GM06990 (cell line): ENCODE results near the gene CERS6.
A peak's percentile ranks its signal among the peaks of the same experiment; 100 is the strongest.

Source experiments
- DNase-seq: peaks from one replicate; pipeline ENCODE4 v3.0.0-alpha.2; 2011; ENCODE audit not compliant: insufficient read length; ENCODE audit errors: extremely low read depth
- H3K27me3 ChIP-seq: replicated peaks from 2 replicates; pipeline ENCODE4 v1.6.0; 2011; ENCODE audit warnings: low read length; ENCODE audit not compliant: control insufficient read depth, insufficient read depth
- H3K36me3 ChIP-seq: 2 replicates; pipeline ENCODE4 v1.5.1; 2011; ENCODE audit warnings: low read length; ENCODE audit not compliant: control insufficient read depth, insufficient read depth
- H3K4me3 ChIP-seq: replicated peaks from 2 replicates; pipeline ENCODE4 v1.5.1; 2011; ENCODE audit warnings: low read depth, mild to moderate bottlenecking, control low read depth, low read length
- CTCF ChIP-seq: IDR thresholded peaks from 2 replicates; pipeline ENCODE4 v1.5.1; 2011; ENCODE audit warnings: low read length, control low read depth, mild to moderate bottlenecking, inconsistent platforms; ENCODE audit not compliant: insufficient read depth, poor library complexity, severe bottlenecking

CERS6 gene

GRCh38 chr2:168770796-168771195 lies 314.7 kb downstream of the CERS6 start:
- no peak overlapping the region for H3K4me3 ChIP-seq
- no peak for TF ChIP-seq CTCF
- DNase-seq = no peak
- H3K36me3 ChIP-seq = no peaks in the 10 kb centered on the region
- no peaks in the 10 kb centered on the region for H3K27me3 ChIP-seq

GRCh38 chr2:168772704-168773103 lies 316.6 kb downstream of the CERS6 start:
- TF ChIP-seq CTCF = no peak
- no peaks in the 10 kb centered on the region for H3K36me3 ChIP-seq
- no peaks in the 10 kb centered on the region for H3K27me3 ChIP-seq
- no peak overlapping the region for H3K4me3 ChIP-seq
- no peak for DNase-seq

GRCh38 chr2:168773128-168773527 lies 317.1 kb downstream of the CERS6 start:
- no peak for TF ChIP-seq CTCF
- no peak overlapping the region for H3K4me3 ChIP-seq
- H3K36me3 ChIP-seq = no peaks in the 10 kb centered on the region
- no peaks in the 10 kb centered on the region for H3K27me3 ChIP-seq
- DNase-seq = no peak

- no peak overlapping the region for H3K4me3 ChIP-seq
- H3K27me3 ChIP-seq = no peaks in the 10 kb centered on the region
- no peaks in the 10 kb centered on the region for H3K36me3 ChIP-seq
- TF ChIP-seq CTCF = peak; percentile 87
- no peak for DNase-seq
Measured at GRCh38 chr2:168773719-168774521, 317.8 kb downstream of the CERS6 start.

- DNase-seq = no peak
- Histone ChIP-seq H3K36me3 (no peaks in the 10 kb centered on the region), H3K27me3 (no peaks in the 10 kb centered on the region), H3K4me3 (no peak overlapping the region)
- TF ChIP-seq CTCF = no peak
Measured at GRCh38 chr2:168775837-168776236, 319.8 kb downstream of the CERS6 start.

- no peaks in the 10 kb centered on the region for H3K27me3 ChIP-seq
- DNase-seq = no peak
- H3K4me3 ChIP-seq = no peak overlapping the region
- no peaks in the 10 kb centered on the region for H3K36me3 ChIP-seq
- no peak for TF ChIP-seq CTCF
Measured at GRCh38 chr2:168780669-168781071, 324.6 kb downstream of the CERS6 start.
